Mammary epithelial cell (primary cell): ENCODE data around the gene ORMDL3.

Experiments
- CTCF ChIP-seq, 2 donors: IDR thresholded peaks in 1 of 2; conservative IDR thresholded peaks in 1 of 2; 2 replicates each; pipeline ENCODE4 v1.5.1; 2011 to 2012; ENCODE audit warnings: inconsistent platforms in 2 of 2, low read length in 2 of 2, mild to moderate bottlenecking in 2 of 2, control low read depth in 1 of 2, low read depth in 1 of 2; ENCODE audit not compliant: insufficient read depth in 1 of 2; ENCODE audit errors: extremely low read depth in 1 of 2
- EZH2 ChIP-seq: IDR thresholded peaks from 2 replicates; pipeline ENCODE4 v1.6.1; 2012; ENCODE audit warnings: low read length, inconsistent platforms, borderline replicate concordance

GRCh38 chr17:39937447-39937846, 10.0 kb upstream of the ORMDL3 start:
- no peak for TF ChIP-seq CTCF (conservative IDR thresholded peaks at IDR 0.05 in 1 of 2, IDR thresholded peaks at IDR 0.05 in 1 of 2; ENCODE audit: extremely low read depth in 1 of 2, insufficient read depth in 1 of 2, low read depth in 1 of 2, low read length in 2 of 2)
- TF ChIP-seq EZH2, result no peak
